ENCODE measurements around the gene COL9A3. TPM values are rescaled to one million over a fixed set of nuclear protein-coding genes. Genes with fewer than 3 reads are reported as not detected.

COL9A3 gene
- total RNA-seq, 4 donors from 2014 or later: 6.0 to 223 (median 8.0) TPM

DNA sequence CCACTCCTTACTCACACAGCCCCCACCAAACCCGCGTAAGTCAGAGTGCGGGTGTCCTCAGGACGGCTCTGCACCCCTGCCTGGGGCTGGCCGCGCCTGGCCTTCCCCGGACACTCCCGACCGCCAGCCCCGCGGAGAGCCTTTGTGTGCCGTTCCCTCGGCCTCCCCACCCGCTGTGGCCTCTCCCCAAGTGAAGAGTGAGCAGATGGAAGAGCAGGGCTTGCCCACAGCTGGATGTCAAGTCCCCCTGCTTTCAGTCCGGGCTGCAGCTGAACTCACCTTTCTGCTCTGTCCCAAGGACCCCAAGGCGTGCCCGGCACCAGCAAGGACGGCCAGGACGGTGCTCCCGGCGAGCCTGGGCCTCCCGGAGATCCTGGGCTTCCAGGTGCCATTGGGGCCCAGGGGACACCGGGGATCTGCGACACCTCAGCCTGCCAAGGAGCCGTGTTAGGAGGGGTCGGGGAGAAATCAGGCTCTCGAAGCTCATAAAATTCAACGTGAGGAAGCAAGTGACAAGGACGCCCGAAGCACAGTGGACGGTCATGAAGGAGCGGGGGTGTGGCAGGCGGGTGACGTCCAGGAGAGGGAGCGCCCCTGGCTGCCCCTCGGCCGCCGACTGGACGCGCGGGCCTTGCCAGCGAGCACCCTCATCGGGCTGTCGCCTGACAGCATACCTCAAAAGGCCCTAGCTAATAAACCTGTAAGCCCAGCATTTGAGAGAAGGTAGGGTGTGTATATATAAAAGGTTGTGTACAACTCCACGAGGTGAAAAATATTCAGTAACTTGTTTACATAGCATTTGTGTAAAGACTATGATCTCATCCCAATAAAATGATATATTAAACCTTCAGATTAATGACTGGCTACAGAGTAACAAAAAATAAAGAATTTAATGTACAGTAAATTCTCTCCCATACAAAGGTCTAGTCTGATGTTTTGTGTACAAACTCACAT is 23.7 kb downstream of the COL9A3 start:
- H3K9me3 ChIP-seq: no peaks in the 10 kb centered on the region
- in situ Hi-C loops (cut with MboI; ENCODE audit: low pct_ligation_motif_present in 1 of 4, low pct_unique_long_range_greater_than_20kb in 1 of 4, low sequenced_read_pairs in 3 of 4): no loop called here
- peaks cover 13% of the 10 kb centered on the region for H3K27me3 ChIP-seq
- intact Hi-C loops (cut with DNase I; ENCODE audit: low total_unique reads): no loop called here
- H3K36me3 ChIP-seq: no peaks in the 10 kb centered on the region
- TF ChIP-seq POLR2AphosphoS5 (IDR thresholded peaks at IDR 0.05) (no peak), POLR2A (IDR thresholded peaks at IDR 0.05) (no peak), EP300 (IDR thresholded peaks at IDR 0.05; ENCODE audit: low read depth) (no peak)
- TF ChIP-seq, protein P1, sequence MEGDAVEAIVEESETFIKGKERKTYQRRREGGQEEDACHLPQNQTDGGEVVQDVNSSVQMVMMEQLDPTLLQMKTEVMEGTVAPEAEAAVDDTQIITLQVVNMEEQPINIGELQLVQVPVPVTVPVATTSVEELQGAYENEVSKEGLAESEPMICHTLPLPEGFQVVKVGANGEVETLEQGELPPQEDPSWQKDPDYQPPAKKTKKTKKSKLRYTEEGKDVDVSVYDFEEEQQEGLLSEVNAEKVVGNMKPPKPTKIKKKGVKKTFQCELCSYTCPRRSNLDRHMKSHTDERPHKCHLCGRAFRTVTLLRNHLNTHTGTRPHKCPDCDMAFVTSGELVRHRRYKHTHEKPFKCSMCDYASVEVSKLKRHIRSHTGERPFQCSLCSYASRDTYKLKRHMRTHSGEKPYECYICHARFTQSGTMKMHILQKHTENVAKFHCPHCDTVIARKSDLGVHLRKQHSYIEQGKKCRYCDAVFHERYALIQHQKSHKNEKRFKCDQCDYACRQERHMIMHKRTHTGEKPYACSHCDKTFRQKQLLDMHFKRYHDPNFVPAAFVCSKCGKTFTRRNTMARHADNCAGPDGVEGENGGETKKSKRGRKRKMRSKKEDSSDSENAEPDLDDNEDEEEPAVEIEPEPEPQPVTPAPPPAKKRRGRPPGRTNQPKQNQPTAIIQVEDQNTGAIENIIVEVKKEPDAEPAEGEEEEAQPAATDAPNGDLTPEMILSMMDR (IDR thresholded peaks at IDR 0.05): no peak
- WGBS, 2 donors (ENCODE audit: low coverage in 1 of 2): 14 to 81% methylated on average over 1 to 42 of the region's 45 CpGs
- no peak for DNase-seq
- no peak overlapping the region for H3K27ac ChIP-seq
- H3K4me3 ChIP-seq: no peak overlapping the region
- peaks cover 0 to 16% (median 7%) of the 10 kb centered on the region in 4 donors for H3K4me1 ChIP-seq

DNA sequence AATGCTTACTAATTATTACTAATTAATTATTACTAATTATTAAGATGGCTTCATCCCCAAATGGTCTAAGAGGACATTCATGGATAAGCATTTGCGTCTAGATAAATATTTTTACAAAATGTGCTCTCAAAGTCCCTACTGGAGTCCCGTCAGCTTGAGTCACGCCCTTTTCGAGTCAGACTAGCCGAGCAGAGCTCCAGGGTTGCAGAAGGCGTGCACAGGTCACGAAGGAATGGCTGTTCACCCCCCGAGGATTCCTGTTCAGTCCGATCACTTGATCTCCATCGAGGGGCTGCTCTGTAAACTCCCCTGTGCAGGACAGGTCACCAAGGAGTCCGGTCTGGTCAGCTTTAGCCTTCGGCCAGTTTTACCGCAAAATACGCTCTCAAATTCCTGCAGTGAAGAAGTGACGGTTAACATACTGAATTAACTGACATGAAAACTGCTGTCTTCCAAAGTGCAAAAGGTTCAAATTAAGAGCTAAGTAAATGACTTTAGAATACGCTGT is 24.9 kb downstream of the COL9A3 start:
- in situ Hi-C loops (cut with MboI; ENCODE audit: low pct_ligation_motif_present in 1 of 4, low pct_unique_long_range_greater_than_20kb in 1 of 4, low sequenced_read_pairs in 3 of 4): no loop called here
- no peaks in the 10 kb centered on the region for H3K9me3 ChIP-seq
- H3K27me3 ChIP-seq: peaks cover 3% of the 10 kb centered on the region
- H3K36me3 ChIP-seq: no peaks in the 10 kb centered on the region
- no peak for TF ChIP-seq EP300 (IDR thresholded peaks at IDR 0.05; ENCODE audit: low read depth)
- no peak for TF ChIP-seq POLR2A (IDR thresholded peaks at IDR 0.05)
- no peak for TF ChIP-seq POLR2AphosphoS5 (IDR thresholded peaks at IDR 0.05)
- TF ChIP-seq, protein P1 (IDR thresholded peaks at IDR 0.05): no peak
- no peak for DNase-seq
- intact Hi-C loops (cut with DNase I; ENCODE audit: low total_unique reads): no loop called here
- peaks cover 0 to 16% (median 7%) of the 10 kb centered on the region in 4 donors for H3K4me1 ChIP-seq
- H3K4me3 ChIP-seq: no peak overlapping the region
- WGBS, 2 donors (ENCODE audit: low coverage in 1 of 2): 86 to 87% methylated on average over 6 to 16 of the region's 16 CpGs
- no peak overlapping the region for H3K27ac ChIP-seq

DNA sequence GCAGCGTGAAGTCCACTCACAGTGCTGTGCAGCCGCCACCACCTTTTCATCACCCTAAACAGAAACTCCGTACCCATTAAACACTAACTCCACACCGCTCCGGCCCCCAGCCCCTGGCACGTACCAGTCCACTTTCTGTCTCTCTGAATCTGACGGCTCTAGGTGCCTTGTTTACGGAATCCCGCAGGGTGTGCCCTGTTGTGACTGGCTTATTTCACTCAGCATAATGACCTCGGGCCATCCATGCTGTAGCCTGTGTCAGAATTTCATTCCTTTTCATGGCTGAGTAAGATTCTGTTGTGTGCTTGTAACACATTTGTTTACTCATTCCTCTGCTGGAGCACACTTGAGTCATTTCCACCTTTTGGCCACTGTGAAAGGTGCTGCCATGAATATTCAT is 26.8 kb downstream of the COL9A3 start:
- 91 to 93% methylated on average over 6 to 10 of the region's 10 CpGs for WGBS, 2 donors (ENCODE audit: low coverage in 1 of 2)
- in situ Hi-C loops (cut with MboI; ENCODE audit: low pct_ligation_motif_present in 1 of 4, low pct_unique_long_range_greater_than_20kb in 1 of 4, low sequenced_read_pairs in 3 of 4): no loop called here
- intact Hi-C loops (cut with DNase I; ENCODE audit: low total_unique reads): no loop called here
- Histone ChIP-seq H3K4me1 (peaks cover 0 to 4% (median 2%) of the 10 kb centered on the region in 4 donors), H3K27me3 (no peaks in the 10 kb centered on the region), H3K4me3 (no peak overlapping the region), H3K27ac (no peak overlapping the region), H3K36me3 (no peaks in the 10 kb centered on the region), H3K9me3 (no peaks in the 10 kb centered on the region)
- DNase-seq: no peak
- TF ChIP-seq POLR2AphosphoS5 (IDR thresholded peaks at IDR 0.05): no peak
- TF ChIP-seq POLR2A (IDR thresholded peaks at IDR 0.05): no peak
- TF ChIP-seq EP300 (IDR thresholded peaks at IDR 0.05; ENCODE audit: low read depth): no peak
- TF ChIP-seq, protein P1 (IDR thresholded peaks at IDR 0.05): no peak

DNA sequence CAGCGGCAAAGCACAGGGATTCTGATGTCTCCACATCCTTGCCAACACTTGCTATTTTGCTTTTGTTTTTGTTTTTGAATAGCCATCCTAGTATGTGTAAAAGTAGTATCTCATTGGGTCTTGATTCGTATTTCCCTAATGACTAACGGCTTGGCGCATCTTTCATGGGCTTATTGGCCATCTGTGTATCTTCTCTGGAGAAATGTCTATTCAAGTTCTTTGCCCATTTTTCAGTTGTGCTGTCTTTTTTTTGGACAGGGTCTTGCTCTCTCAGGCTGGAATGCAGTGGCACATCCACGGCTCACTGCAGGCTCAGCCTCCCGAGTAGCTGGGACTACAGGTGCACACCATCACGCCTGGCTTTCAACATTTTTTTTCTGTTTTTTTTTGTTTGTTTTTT is 27.3 kb downstream of the COL9A3 start:
- Histone ChIP-seq H3K27me3 (no peaks in the 10 kb centered on the region), H3K27ac (no peak overlapping the region), H3K4me3 (no peak overlapping the region), H3K36me3 (no peaks in the 10 kb centered on the region), H3K9me3 (no peaks in the 10 kb centered on the region), H3K4me1 (no peaks in the 10 kb centered on the region)
- in situ Hi-C loops (cut with MboI; ENCODE audit: low pct_ligation_motif_present in 1 of 4, low pct_unique_long_range_greater_than_20kb in 1 of 4, low sequenced_read_pairs in 3 of 4) (no loop called here), intact Hi-C loops (cut with DNase I; ENCODE audit: low total_unique reads) (no loop called here)
- TF ChIP-seq, protein P1 (IDR thresholded peaks at IDR 0.05): no peak
- no peak for TF ChIP-seq POLR2A (IDR thresholded peaks at IDR 0.05)
- TF ChIP-seq EP300 (IDR thresholded peaks at IDR 0.05; ENCODE audit: low read depth): no peak
- no peak for TF ChIP-seq POLR2AphosphoS5 (IDR thresholded peaks at IDR 0.05)
- DNase-seq: no peak
- 96 to 97% methylated on average over 7 of the region's 7 CpGs for WGBS, 2 donors (ENCODE audit: low coverage in 1 of 2)

Measured in transverse colon (tissue), 4 donors.